GM21381 (cell line): ENCODE results near the gene TSPEAR.
"Not testable (repeated sequence)": the region's sequence is repeated elsewhere in the genome, so short reads cannot be mapped to it uniquely, and the experiment has no call there.

Experiments used
- ATAC-seq: cut with Tn5 transposase; IDR thresholded peaks from one replicate; pipeline ENCODE4 v1.9.1; 2021; ENCODE audit warnings: mild to moderate bottlenecking, moderate library complexity; ENCODE audit not compliant: unreplicated experiment

The TSPEAR gene

GRCh38 chr21:44703731-44704635 lies 7.4 kb downstream of the TSPEAR start:
- no peak for ATAC-seq

- no peak for ATAC-seq
Observed at GRCh38 chr21:44702973-44703730, 8.2 kb downstream of the TSPEAR start.

GRCh38 chr21:44702111-44702972 lies 9.0 kb downstream of the TSPEAR start:
- ATAC-seq, result no peak

GRCh38 chr21:44701541-44701940 lies 9.8 kb downstream of the TSPEAR start:
- no peak for ATAC-seq

- no peak for ATAC-seq
Observed at GRCh38 chr21:44701023-44701400, 10.4 kb downstream of the TSPEAR start.

- ATAC-seq, result no peak
Observed at GRCh38 chr21:44700101-44701022, 11.0 kb downstream of the TSPEAR start.

GRCh38 chr21:44699502-44700001 lies 11.8 kb downstream of the TSPEAR start:
- no peak for ATAC-seq

- ATAC-seq, result no peak
Observed at GRCh38 chr21:44697811-44698734, 13.3 kb downstream of the TSPEAR start.

- ATAC-seq, result not testable (repeated sequence)
Observed at GRCh38 chr21:44697172-44697810, 14.1 kb downstream of the TSPEAR start, which contains the start of gene KRTAP10-12. Gene KRTAP10-12, plus strand, starts transcription at chr21:44697172. Its CDS starts 30 bp downstream, at chr21:44697202.

- no peak for ATAC-seq
Observed at GRCh38 chr21:44696572-44696971, 14.8 kb downstream of the TSPEAR start.

- ATAC-seq, result no peak
Observed at GRCh38 chr21:44695641-44696040, 15.7 kb downstream of the TSPEAR start.

GRCh38 chr21:44695184-44695583 lies 16.2 kb downstream of the TSPEAR start:
- no peak for ATAC-seq

GRCh38 chr21:44694776-44695175 lies 16.6 kb downstream of the TSPEAR start:
- ATAC-seq, result no peak

GRCh38 chr21:44692798-44693512 lies 18.4 kb downstream of the TSPEAR start:
- no peak for ATAC-seq

- no peak for ATAC-seq
Observed at GRCh38 chr21:44691686-44692085, 19.7 kb downstream of the TSPEAR start.

GRCh38 chr21:44689740-44690139 lies 21.6 kb downstream of the TSPEAR start:
- ATAC-seq, result not testable (repeated sequence)

GRCh38 chr21:44687671-44688070 lies 23.7 kb downstream of the TSPEAR start:
- no peak for ATAC-seq
